Measurements from ENCODE around the gene FOXA2.

Gene FOXA2

DNA sequence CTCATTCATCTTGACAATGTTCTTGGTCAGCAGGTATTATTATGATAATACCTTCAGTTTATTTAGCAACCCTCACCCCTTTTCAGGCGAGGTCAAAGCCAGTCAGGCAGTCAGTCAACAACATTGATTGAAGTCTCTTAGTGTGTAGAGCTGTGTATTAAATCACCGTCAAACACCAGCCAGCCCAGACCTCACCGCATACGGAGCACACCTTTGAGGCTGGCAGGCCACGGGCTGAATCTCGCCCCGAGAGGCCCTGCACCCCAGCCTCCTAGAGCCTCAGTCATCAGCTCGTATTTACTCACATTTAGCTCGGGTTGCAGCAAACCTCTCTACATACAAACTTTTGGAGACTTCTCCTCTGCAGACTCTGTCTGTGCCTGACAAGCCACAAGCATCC lies 36.0 kb upstream of the FOXA2 start:
- H3K4me3 ChIP-seq (ENCODE audit: low read depth, low read length), result no peak overlapping the region
- no peak for DNase-seq (ENCODE audit: low read depth, low spot score)
- TF ChIP-seq, protein P1, sequence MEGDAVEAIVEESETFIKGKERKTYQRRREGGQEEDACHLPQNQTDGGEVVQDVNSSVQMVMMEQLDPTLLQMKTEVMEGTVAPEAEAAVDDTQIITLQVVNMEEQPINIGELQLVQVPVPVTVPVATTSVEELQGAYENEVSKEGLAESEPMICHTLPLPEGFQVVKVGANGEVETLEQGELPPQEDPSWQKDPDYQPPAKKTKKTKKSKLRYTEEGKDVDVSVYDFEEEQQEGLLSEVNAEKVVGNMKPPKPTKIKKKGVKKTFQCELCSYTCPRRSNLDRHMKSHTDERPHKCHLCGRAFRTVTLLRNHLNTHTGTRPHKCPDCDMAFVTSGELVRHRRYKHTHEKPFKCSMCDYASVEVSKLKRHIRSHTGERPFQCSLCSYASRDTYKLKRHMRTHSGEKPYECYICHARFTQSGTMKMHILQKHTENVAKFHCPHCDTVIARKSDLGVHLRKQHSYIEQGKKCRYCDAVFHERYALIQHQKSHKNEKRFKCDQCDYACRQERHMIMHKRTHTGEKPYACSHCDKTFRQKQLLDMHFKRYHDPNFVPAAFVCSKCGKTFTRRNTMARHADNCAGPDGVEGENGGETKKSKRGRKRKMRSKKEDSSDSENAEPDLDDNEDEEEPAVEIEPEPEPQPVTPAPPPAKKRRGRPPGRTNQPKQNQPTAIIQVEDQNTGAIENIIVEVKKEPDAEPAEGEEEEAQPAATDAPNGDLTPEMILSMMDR (IDR thresholded peaks at IDR 0.05; ENCODE audit: insufficient read depth, low read length, missing control alignments), result no peak
- POLR2A ChIA-PET, result no interaction called here
- CTCF ChIA-PET, result no interaction called here

DNA sequence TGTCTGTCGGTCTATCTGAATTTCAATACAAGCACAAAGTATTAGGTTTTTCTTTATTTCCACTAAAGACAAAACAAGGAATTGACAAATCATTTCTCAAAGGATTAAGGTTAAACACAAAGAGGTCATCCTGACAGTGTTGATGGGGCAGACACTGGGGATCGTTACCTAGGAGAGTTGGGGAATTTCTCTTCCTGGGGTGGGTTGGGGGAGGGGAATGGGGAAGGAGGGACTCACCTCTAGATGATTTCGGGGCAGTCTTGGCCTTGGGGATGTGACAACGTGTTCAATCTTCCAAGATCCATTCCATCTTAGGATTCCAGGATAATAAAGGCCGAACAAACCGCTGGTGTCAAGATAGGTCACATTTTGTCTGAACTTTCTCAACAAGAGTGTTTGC lies 35.4 kb upstream of the FOXA2 start:
- H3K4me3 ChIP-seq (ENCODE audit: low read depth, low read length), result no peak overlapping the region
- POLR2A ChIA-PET, result no interaction called here
- no peak for DNase-seq (ENCODE audit: low read depth, low spot score)
- CTCF ChIA-PET, result no interaction called here
- TF ChIP-seq, protein P1 (IDR thresholded peaks at IDR 0.05; ENCODE audit: insufficient read depth, low read length, missing control alignments), result no peak

DNA sequence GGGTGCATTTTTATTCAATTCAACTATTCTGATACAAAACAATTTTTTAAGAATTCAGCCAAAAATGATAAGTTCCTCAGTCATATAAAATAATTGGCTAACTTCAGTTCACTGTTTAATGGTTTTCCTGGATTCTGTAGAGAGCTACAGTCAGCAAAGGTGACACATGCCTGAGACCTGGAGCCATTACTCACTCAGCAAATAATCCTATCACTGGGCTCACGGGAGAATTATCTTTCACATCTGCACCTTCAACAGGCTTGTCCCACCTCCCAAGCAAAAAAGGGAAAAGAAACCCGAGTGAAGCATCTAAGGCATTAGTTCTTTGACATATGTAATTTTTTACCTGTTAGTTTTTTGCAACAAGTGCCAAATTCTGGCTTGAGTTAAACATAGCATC lies 34.9 kb upstream of the FOXA2 start:
- ChIA-PET POLR2A (no interaction called here), CTCF (no interaction called here)
- TF ChIP-seq, protein P1 (IDR thresholded peaks at IDR 0.05; ENCODE audit: insufficient read depth, low read length, missing control alignments), result no peak
- no peak for DNase-seq (ENCODE audit: low read depth, low spot score)
- no peak overlapping the region for H3K4me3 ChIP-seq (ENCODE audit: low read depth, low read length)

DNA sequence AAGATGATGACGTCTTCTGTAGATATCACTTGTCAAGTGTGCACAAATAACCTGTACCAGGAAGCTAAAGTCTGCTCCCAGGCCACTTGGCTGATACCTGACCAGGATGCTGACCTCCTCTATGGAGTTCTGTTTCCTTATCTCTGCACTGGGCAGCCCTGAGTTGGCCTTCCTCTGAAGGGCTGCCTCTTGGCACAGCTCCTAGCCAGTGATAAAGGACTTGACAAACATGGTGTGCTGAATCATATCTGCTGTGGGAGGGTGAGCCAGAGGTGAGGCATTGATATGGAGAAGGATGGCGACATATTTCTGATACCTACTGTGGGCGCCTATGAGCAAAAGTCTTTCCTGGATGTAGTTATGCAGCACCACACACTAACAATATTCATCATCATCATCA lies 32.8 kb upstream of the FOXA2 start:
- ChIA-PET POLR2A (no interaction called here), CTCF (no interaction called here)
- DNase-seq (ENCODE audit: low read depth, low spot score), result no peak
- H3K4me3 ChIP-seq (ENCODE audit: low read depth, low read length), result no peak overlapping the region
- TF ChIP-seq, protein P1 (IDR thresholded peaks at IDR 0.05; ENCODE audit: insufficient read depth, low read length, missing control alignments), result no peak

DNA sequence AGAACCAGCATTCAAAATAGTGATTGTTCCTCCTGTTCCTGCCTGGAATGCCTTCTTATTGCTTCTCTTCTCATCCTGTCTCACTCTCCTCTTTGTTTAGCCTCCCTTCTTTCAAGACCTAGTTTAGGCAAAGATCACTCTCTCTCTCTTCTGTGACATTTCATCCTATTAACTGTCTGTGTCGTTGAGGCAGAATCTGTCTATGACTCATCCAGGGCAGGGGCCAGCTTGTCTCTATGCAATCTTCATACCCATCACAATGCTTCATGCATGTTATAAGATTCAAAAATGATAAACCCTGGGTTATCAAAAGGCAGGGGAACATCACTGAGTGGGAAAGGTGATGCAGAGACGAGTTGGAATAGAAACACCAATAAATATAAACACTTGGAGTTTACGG lies 32.2 kb upstream of the FOXA2 start:
- ChIA-PET POLR2A (no interaction called here), CTCF (no interaction called here)
- no peak overlapping the region for H3K4me3 ChIP-seq (ENCODE audit: low read depth, low read length)
- TF ChIP-seq, protein P1 (IDR thresholded peaks at IDR 0.05; ENCODE audit: insufficient read depth, low read length, missing control alignments), result no peak
- no peak for DNase-seq (ENCODE audit: low read depth, low spot score)

DNA sequence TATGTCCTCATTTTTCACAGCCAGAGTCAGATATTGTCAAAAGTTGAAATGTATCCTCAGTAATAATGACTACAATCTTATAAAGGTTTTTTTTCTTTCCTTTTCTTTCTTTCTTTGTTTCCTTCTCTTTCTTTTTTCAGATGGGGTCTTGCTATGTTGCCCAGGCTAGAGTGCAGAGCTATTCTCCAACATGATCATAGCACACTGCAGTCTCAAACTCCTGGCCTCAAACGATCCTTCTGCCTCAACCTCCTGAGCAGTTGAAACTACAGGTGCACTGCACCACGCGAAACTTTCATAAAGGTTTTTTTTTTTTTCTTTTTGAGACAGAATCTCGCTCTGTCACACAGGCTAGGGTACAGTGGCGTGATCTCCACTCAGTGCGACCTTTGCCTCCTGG lies 31.1 kb upstream of the FOXA2 start:
- no peak for DNase-seq (ENCODE audit: low read depth, low spot score)
- TF ChIP-seq, protein P1 (IDR thresholded peaks at IDR 0.05; ENCODE audit: insufficient read depth, low read length, missing control alignments), result no peak
- CTCF ChIA-PET, result no interaction called here
- POLR2A ChIA-PET, result no interaction called here
- no peak overlapping the region for H3K4me3 ChIP-seq (ENCODE audit: low read depth, low read length)
